GM19238 (cell line): ENCODE data around the gene PRR4.

Source experiments
- DNase-seq: peaks from one replicate; pipeline ENCODE4 v3.0.0; 2011; ENCODE audit warnings: low spot score; ENCODE audit not compliant: insufficient read length

PRR4 gene

GRCh38 chr12:10849425-10849878, at the start of gene PRR4:
PRR4 (minus strand) TSS chr12:10849475; CDS start chr12:10849437, 38 bp downstream.
- no peak for DNase-seq

- DNase-seq = no peak
These were observed 47.6 kb upstream of the PRR4 start for GRCh38 chr12:10896854-10897253.

GRCh38 chr12:10891937-10892336, 42.7 kb upstream of the PRR4 start:
- DNase-seq = no peak

GRCh38 chr12:10889226-10889625, 40.0 kb upstream of the PRR4 start:
- no peak for DNase-seq

GRCh38 chr12:10884086-10884725, 34.9 kb upstream of the PRR4 start, which contains the start of gene PRH1:
PRH1 (minus strand) TSS chr12:10884255; CDS start chr12:10884217, 38 bp downstream.
- DNase-seq = no peak

GRCh38 chr12:10873378-10873777, 24.1 kb upstream of the PRR4 start:
- no peak for DNase-seq

GRCh38 chr12:10867381-10867780, 18.1 kb upstream of the PRR4 start:
- no peak for DNase-seq

- no peak for DNase-seq
These were observed 14.4 kb upstream of the PRR4 start for GRCh38 chr12:10863512-10864218.

- no peak for DNase-seq
These were observed 12.1 kb upstream of the PRR4 start for GRCh38 chr12:10861366-10861765.

GRCh38 chr12:10855807-10856206, 6.5 kb upstream of the PRR4 start:
- no peak for DNase-seq

- DNase-seq = no peak
These were observed 4.5 kb upstream of the PRR4 start for GRCh38 chr12:10853776-10854175.

GRCh38 chr12:10851243-10851858, 2.1 kb upstream of the PRR4 start:
- DNase-seq = no peak

- no peak for DNase-seq
These were observed 1.5 kb downstream of the PRR4 start for GRCh38 chr12:10847744-10848143.

GRCh38 chr12:10842862-10843261, 6.4 kb downstream of the PRR4 start:
- DNase-seq = no peak

- no peak for DNase-seq
These were observed 10.8 kb downstream of the PRR4 start for GRCh38 chr12:10838461-10838860.

- DNase-seq = no peak
These were observed 19.3 kb downstream of the PRR4 start for GRCh38 chr12:10829994-10830393.

- DNase-seq = no peak
These were observed 23.0 kb downstream of the PRR4 start, which contains the start of gene TAS2R10 for GRCh38 chr12:10826258-10826657. TAS2R10 (minus strand) TSS chr12:10826358; CDS start chr12:10826269, 89 bp downstream.

GRCh38 chr12:10824957-10825356, 24.3 kb downstream of the PRR4 start:
- no peak for DNase-seq

GRCh38 chr12:10811883-10812536, 37.3 kb downstream of the PRR4 start:
- no peak for DNase-seq

GRCh38 chr12:10810068-10810467, 39.2 kb downstream of the PRR4 start, which contains the start of gene TAS2R9:
TAS2R9 (minus strand) TSS chr12:10810168; CDS start chr12:10810075, 93 bp downstream.
- DNase-seq = no peak

GRCh38 chr12:10807186-10807585, 42.1 kb downstream of the PRR4 start, which contains the start of gene TAS2R8:
TAS2R8 (minus strand) TSS chr12:10807286; CDS start chr12:10806980, 306 bp downstream.
- DNase-seq = no peak

GRCh38 chr12:10802587-10802986, 46.7 kb downstream of the PRR4 start, which contains the start of gene TAS2R7:
TAS2R7 (minus strand) TSS chr12:10802627; CDS start chr12:10802570, 57 bp downstream.
- DNase-seq = no peak
